ENCODE results near the gene MAP3K9. TPM values are rescaled to one million over a fixed set of nuclear protein-coding genes. Genes with fewer than 3 reads are reported as not detected.

MAP3K9 gene
- total and polyA plus RNA-seq, 9 of the 15 experiments (the other 6 are each of a cell fraction or from before 2014, with no cell fraction given) = 0.03 to 0.60 (median 0.36) TPM

DNA sequence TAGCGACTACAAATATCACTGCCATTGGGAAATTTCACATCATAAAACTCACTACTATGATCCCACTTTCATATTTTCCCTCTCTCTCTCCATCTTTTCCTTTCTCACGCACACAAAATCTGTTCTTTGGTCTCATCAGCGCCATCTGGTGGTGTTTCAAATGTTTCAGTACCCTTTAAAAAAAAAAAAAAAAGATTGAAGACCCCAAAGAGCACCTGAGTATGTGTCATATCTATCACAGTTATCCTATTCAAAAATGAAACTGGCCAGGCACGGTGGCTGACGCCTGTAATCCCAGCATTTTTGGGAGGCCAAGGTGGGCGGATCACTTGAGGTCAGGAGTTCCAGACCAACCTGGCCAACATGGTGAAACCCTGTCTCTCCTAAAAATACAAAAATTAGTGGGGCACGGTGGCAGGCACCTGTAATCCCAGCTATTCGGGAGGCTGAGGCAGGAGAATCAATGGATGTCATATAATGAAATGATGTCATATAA is 95.2 kb downstream of the MAP3K9 start (continued):
- TF ChIP-seq REST (IDR thresholded peaks at IDR 0.05; ENCODE audit: borderline replicate concordance) = peak; percentile 38; the same call in 1 of the 2 replicates
- no peak for TF ChIP-seq REST (CRISPR knock-in tag; IDR thresholded peaks at IDR 0.05; ENCODE audit: low read depth)
- no peak for TF ChIP-seq TFAP4 (CRISPR knock-in tag; IDR thresholded peaks at IDR 0.05; ENCODE audit: borderline replicate concordance)
- TF ChIP-seq ZNF77 (CRISPR knock-in tag; IDR thresholded peaks at IDR 0.05) = no peak
- no peak for TF ChIP-seq NKRF (IDR thresholded peaks at IDR 0.05; ENCODE audit: borderline replicate concordance)
- TF ChIP-seq ZNF511 (CRISPR knock-in tag; IDR thresholded peaks at IDR 0.05) = no peak
- TF ChIP-seq ZNF384 (IDR thresholded peaks at IDR 0.05; ENCODE audit: low read depth, low read length) = peak; percentile 70
- TF ChIP-seq, protein P1, sequence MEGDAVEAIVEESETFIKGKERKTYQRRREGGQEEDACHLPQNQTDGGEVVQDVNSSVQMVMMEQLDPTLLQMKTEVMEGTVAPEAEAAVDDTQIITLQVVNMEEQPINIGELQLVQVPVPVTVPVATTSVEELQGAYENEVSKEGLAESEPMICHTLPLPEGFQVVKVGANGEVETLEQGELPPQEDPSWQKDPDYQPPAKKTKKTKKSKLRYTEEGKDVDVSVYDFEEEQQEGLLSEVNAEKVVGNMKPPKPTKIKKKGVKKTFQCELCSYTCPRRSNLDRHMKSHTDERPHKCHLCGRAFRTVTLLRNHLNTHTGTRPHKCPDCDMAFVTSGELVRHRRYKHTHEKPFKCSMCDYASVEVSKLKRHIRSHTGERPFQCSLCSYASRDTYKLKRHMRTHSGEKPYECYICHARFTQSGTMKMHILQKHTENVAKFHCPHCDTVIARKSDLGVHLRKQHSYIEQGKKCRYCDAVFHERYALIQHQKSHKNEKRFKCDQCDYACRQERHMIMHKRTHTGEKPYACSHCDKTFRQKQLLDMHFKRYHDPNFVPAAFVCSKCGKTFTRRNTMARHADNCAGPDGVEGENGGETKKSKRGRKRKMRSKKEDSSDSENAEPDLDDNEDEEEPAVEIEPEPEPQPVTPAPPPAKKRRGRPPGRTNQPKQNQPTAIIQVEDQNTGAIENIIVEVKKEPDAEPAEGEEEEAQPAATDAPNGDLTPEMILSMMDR (IDR thresholded peaks at IDR 0.05 in 2 of 3, conservative IDR thresholded peaks at IDR 0.05 in 1 of 3; ENCODE audit: insufficient read depth in 2 of 3, low read depth in 1 of 3, low read length in 3 of 3) = peak in 2 of 3 experiments; percentile 47 to 48; a peak in 3 of 6 replicates
- no peak for TF ChIP-seq ZNF232 (CRISPR knock-in tag; IDR thresholded peaks at IDR 0.05)
- TF ChIP-seq ZNF143 (CRISPR knock-in tag; IDR thresholded peaks at IDR 0.05) = no peak
